Lower leg skin (tissue), 3 donors: ENCODE data around the gene ARHGDIA.

ENCODE experiments used
- POLR2A ChIP-seq, 2 donors: fragments of 450-650 bp; IDR thresholded peaks; one replicate each; pipeline ENCODE4 v1.6.1; 2016 to 2017; ENCODE audit warnings: antibody characterized with exemption in 2 of 2, mild to moderate bottlenecking in 1 of 2, moderate library complexity in 1 of 2
- TF ChIP-seq, protein P1 (sequence below), 3 donors: fragments of 450-650 bp; IDR thresholded peaks; one replicate each; pipeline ENCODE4 v1.5.1; 2016; ENCODE audit warnings: antibody characterized with exemption in 3 of 3, mild to moderate bottlenecking in 3 of 3, moderate library complexity in 2 of 3

- TF ChIP-seq, protein P1, sequence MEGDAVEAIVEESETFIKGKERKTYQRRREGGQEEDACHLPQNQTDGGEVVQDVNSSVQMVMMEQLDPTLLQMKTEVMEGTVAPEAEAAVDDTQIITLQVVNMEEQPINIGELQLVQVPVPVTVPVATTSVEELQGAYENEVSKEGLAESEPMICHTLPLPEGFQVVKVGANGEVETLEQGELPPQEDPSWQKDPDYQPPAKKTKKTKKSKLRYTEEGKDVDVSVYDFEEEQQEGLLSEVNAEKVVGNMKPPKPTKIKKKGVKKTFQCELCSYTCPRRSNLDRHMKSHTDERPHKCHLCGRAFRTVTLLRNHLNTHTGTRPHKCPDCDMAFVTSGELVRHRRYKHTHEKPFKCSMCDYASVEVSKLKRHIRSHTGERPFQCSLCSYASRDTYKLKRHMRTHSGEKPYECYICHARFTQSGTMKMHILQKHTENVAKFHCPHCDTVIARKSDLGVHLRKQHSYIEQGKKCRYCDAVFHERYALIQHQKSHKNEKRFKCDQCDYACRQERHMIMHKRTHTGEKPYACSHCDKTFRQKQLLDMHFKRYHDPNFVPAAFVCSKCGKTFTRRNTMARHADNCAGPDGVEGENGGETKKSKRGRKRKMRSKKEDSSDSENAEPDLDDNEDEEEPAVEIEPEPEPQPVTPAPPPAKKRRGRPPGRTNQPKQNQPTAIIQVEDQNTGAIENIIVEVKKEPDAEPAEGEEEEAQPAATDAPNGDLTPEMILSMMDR (IDR thresholded peaks at IDR 0.05), result no peak
- no peak for TF ChIP-seq POLR2A (IDR thresholded peaks at IDR 0.05)
Observed at GRCh38 chr17:81914103-81914850, 43.1 kb upstream of the ARHGDIA start.
